Measurements from ENCODE around the gene DNMT3A. TPM values are rescaled to one million over a fixed set of nuclear protein-coding genes. Genes with fewer than 3 reads are reported as not detected.
A peak's percentile ranks its signal among the peaks of the same experiment; 100 is the strongest.

Gene DNMT3A
- total RNA-seq, 1 donor from 2014 or later = 113 TPM

GRCh38 chr2:25246558-25247290, 95.0 kb downstream of the DNMT3A start:
- peaks cover 13% of the 10 kb centered on the region for H3K36me3 Mint-ChIP-seq (ENCODE audit: low read depth)

GRCh38 chr2:25246001-25246400, 95.7 kb downstream of the DNMT3A start:
- Mint-ChIP-seq H3K9me3 (no peaks in the 10 kb centered on the region), H3K36me3 (ENCODE audit: low read depth) (peaks cover 13% of the 10 kb centered on the region), H3K27ac (ENCODE audit: unreplicated experiment) (no peak overlapping the region), H3K27me3 (ENCODE audit: low read depth) (no peaks in the 10 kb centered on the region), H3K4me1 (peaks cover 22% of the 10 kb centered on the region), H3K4me3 (no peak overlapping the region)
- TF ChIP-seq CTCF (conservative IDR thresholded peaks at IDR 0.05) = no peak
- no peak for DNase-seq (ENCODE audit: low read depth, low spot score)

More at GRCh38 chr2:25246558-25247290, 95.0 kb downstream of the DNMT3A start:
- Mint-ChIP-seq H3K4me3 (peak overlapping the region; percentile 15), H3K4me1 (peaks cover 27% of the 10 kb centered on the region), H3K27ac (ENCODE audit: unreplicated experiment) (no peak overlapping the region), H3K9me3 (no peaks in the 10 kb centered on the region), H3K27me3 (ENCODE audit: low read depth) (no peaks in the 10 kb centered on the region)
- no peak for DNase-seq (ENCODE audit: low read depth, low spot score)
- no peak for TF ChIP-seq CTCF (conservative IDR thresholded peaks at IDR 0.05)

DNA sequence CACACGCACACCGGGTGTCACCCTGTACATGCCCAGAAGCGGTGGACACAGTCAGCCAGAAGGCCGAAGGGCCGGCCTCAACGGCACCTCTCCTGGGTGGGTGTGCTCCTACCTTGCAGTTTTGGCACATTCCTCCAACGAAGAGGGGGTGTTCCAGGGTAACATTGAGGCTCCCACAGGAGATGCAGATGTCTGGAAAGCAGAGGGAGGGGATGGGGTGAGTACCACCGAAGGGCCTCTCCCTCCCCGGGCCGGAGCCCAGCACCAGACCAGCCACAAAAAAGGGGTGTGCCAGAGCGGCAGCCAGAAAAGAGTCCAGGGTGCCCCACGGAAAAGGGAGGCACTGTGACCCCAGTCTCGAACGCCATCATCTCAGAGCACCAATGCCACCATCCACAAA, 96.6 kb downstream of the DNMT3A start:
- peaks cover 13% of the 10 kb centered on the region for H3K4me1 Mint-ChIP-seq
- no peaks in the 10 kb centered on the region for H3K9me3 Mint-ChIP-seq
- no peak for DNase-seq (ENCODE audit: low read depth, low spot score)
- H3K27ac Mint-ChIP-seq (ENCODE audit: unreplicated experiment) = no peak overlapping the region
- H3K4me3 Mint-ChIP-seq = no peak overlapping the region
- peaks cover 13% of the 10 kb centered on the region for H3K36me3 Mint-ChIP-seq (ENCODE audit: low read depth)
- no peak for TF ChIP-seq CTCF (conservative IDR thresholded peaks at IDR 0.05)
- H3K27me3 Mint-ChIP-seq (ENCODE audit: low read depth) = no peaks in the 10 kb centered on the region

- H3K4me3 Mint-ChIP-seq = no peak overlapping the region
- no peak for DNase-seq (ENCODE audit: low read depth, low spot score)
- no peaks in the 10 kb centered on the region for H3K9me3 Mint-ChIP-seq
- peaks cover 2% of the 10 kb centered on the region for H3K4me1 Mint-ChIP-seq
- H3K27ac Mint-ChIP-seq (ENCODE audit: unreplicated experiment) = no peak overlapping the region
- H3K36me3 Mint-ChIP-seq (ENCODE audit: low read depth) = peaks cover 7% of the 10 kb centered on the region
- no peak for TF ChIP-seq CTCF (conservative IDR thresholded peaks at IDR 0.05)
- H3K27me3 Mint-ChIP-seq (ENCODE audit: low read depth) = no peaks in the 10 kb centered on the region
These were observed 97.7 kb downstream of the DNMT3A start for GRCh38 chr2:25243995-25244394.

- no peak overlapping the region for H3K27ac Mint-ChIP-seq (ENCODE audit: unreplicated experiment)
- DNase-seq (ENCODE audit: low read depth, low spot score) = no peak
- H3K4me3 Mint-ChIP-seq = no peak overlapping the region
- no peaks in the 10 kb centered on the region for H3K9me3 Mint-ChIP-seq
- H3K36me3 Mint-ChIP-seq (ENCODE audit: low read depth) = peaks cover 7% of the 10 kb centered on the region
- no peak for TF ChIP-seq CTCF (conservative IDR thresholded peaks at IDR 0.05)
- no peaks in the 10 kb centered on the region for H3K27me3 Mint-ChIP-seq (ENCODE audit: low read depth)
- peaks cover 5% of the 10 kb centered on the region for H3K4me1 Mint-ChIP-seq
These were observed 100.3 kb downstream of the DNMT3A start for GRCh38 chr2:25241452-25241851.
